ENCODE measurements around the gene CPEB3.

CPEB3 gene

GRCh38 chr10:92303096-92303495 is 12.2 kb upstream of the CPEB3 start:
- H3K4me3 ChIP-seq (ENCODE audit: low read length): no peak overlapping the region
- H3K36me3 ChIP-seq (ENCODE audit: insufficient read depth, low read length): peaks cover 4% of the 10 kb centered on the region; the same call in 1 of the 2 replicates
- no peak overlapping the region for H3K9ac ChIP-seq (ENCODE audit: low read depth, low read length)

GRCh38 chr10:92298487-92298886 is 7.6 kb upstream of the CPEB3 start:
- Histone ChIP-seq H3K9ac (ENCODE audit: low read depth, low read length) (no peak overlapping the region), H3K27ac (ENCODE audit: low read depth, low read length) (no peak overlapping the region), H3K4me1 (ENCODE audit: insufficient read depth, low read length) (peaks cover 10% of the 10 kb centered on the region), H3K27me3 (ENCODE audit: insufficient read depth, low read length) (no peaks in the 10 kb centered on the region), H3K36me3 (ENCODE audit: insufficient read depth, low read length) (peaks cover 30% of the 10 kb centered on the region), H3K4me3 (ENCODE audit: low read length) (no peak overlapping the region), H3K9me3 (ENCODE audit: insufficient read depth, low read depth, low read length) (no peaks in the 10 kb centered on the region)
- 93% methylated on average over 6 of the region's 6 CpGs for WGBS

More at GRCh38 chr10:92303096-92303495, 12.2 kb upstream of the CPEB3 start:
- no peaks in the 10 kb centered on the region for H3K27me3 ChIP-seq (ENCODE audit: insufficient read depth, low read length)
- H3K4me1 ChIP-seq (ENCODE audit: insufficient read depth, low read length): peaks cover 33% of the 10 kb centered on the region
- no peaks in the 10 kb centered on the region for H3K9me3 ChIP-seq (ENCODE audit: insufficient read depth, low read depth, low read length)
- H3K27ac ChIP-seq (ENCODE audit: low read depth, low read length): no peak overlapping the region

- 0 out of 2 replicates have a peak, but pooled peaks cover 3% of the 10 kb centered on the region for H3K4me1 ChIP-seq (ENCODE audit: insufficient read depth, low read length)
- peaks cover 32% of the 10 kb centered on the region for H3K36me3 ChIP-seq (ENCODE audit: insufficient read depth, low read length)
- no peak overlapping the region for H3K27ac ChIP-seq (ENCODE audit: low read depth, low read length)
- H3K27me3 ChIP-seq (ENCODE audit: insufficient read depth, low read length): no peaks in the 10 kb centered on the region
- H3K9me3 ChIP-seq (ENCODE audit: insufficient read depth, low read depth, low read length): no peaks in the 10 kb centered on the region
- peak overlapping the region; percentile 96; the same call in 1 of the 2 replicates for H3K9ac ChIP-seq (ENCODE audit: low read depth, low read length)
- H3K4me3 ChIP-seq (ENCODE audit: low read length): peak overlapping the region; percentile 99
- 2% methylated on average over 14 of the region's 17 CpGs for WGBS
Observed at GRCh38 chr10:92291921-92292845, 1.3 kb upstream of the CPEB3 start.

GRCh38 chr10:92291616-92291865 is 663 bp upstream of the CPEB3 start:
- no peaks in the 10 kb centered on the region for H3K9me3 ChIP-seq (ENCODE audit: insufficient read depth, low read depth, low read length)
- H3K36me3 ChIP-seq (ENCODE audit: insufficient read depth, low read length): peaks cover 28% of the 10 kb centered on the region
- H3K4me3 ChIP-seq (ENCODE audit: low read length): peak overlapping the region; percentile 99
- H3K4me1 ChIP-seq (ENCODE audit: insufficient read depth, low read length): 0 out of 2 replicates have a peak, but pooled peaks cover 3% of the 10 kb centered on the region
- 0% methylated on average over 10 of the region's 10 CpGs for WGBS
- H3K27me3 ChIP-seq (ENCODE audit: insufficient read depth, low read length): no peaks in the 10 kb centered on the region
- H3K27ac ChIP-seq (ENCODE audit: low read depth, low read length): peak overlapping the region; percentile 87
- H3K9ac ChIP-seq (ENCODE audit: low read depth, low read length): peak overlapping the region; percentile 96

- Histone ChIP-seq H3K4me1 (ENCODE audit: insufficient read depth, low read length) (0 out of 2 replicates have a peak, but pooled peaks cover 3% of the 10 kb centered on the region), H3K27me3 (ENCODE audit: insufficient read depth, low read length) (no peaks in the 10 kb centered on the region), H3K9ac (ENCODE audit: low read depth, low read length) (peak overlapping the region; percentile 72), H3K27ac (ENCODE audit: low read depth, low read length) (peak overlapping the region; percentile 64; the same call in 1 of the 2 replicates), H3K36me3 (ENCODE audit: insufficient read depth, low read length) (peaks cover 22% of the 10 kb centered on the region), H3K9me3 (ENCODE audit: insufficient read depth, low read depth, low read length) (no peaks in the 10 kb centered on the region), H3K4me3 (ENCODE audit: low read length) (peak overlapping the region; percentile 99)
- under 1% methylated on average over 33 of the region's 33 CpGs for WGBS
Observed at GRCh38 chr10:92290076-92290836, 622 bp downstream of the CPEB3 start.

- Histone ChIP-seq H3K27me3 (ENCODE audit: insufficient read depth, low read length) (no peaks in the 10 kb centered on the region), H3K4me1 (ENCODE audit: insufficient read depth, low read length) (no peaks in the 10 kb centered on the region), H3K27ac (ENCODE audit: low read depth, low read length) (no peak overlapping the region), H3K4me3 (ENCODE audit: low read length) (no peak overlapping the region), H3K9me3 (ENCODE audit: insufficient read depth, low read depth, low read length) (no peaks in the 10 kb centered on the region), H3K9ac (ENCODE audit: low read depth, low read length) (no peak overlapping the region), H3K36me3 (ENCODE audit: insufficient read depth, low read length) (no peaks in the 10 kb centered on the region)
- 93% methylated on average over 10 of the region's 10 CpGs for WGBS
Observed at GRCh38 chr10:92284112-92284704, 6.7 kb downstream of the CPEB3 start.

GRCh38 chr10:92278996-92279696 is 11.7 kb downstream of the CPEB3 start:
- Histone ChIP-seq H3K4me3 (ENCODE audit: low read length) (no peak overlapping the region), H3K27ac (ENCODE audit: low read depth, low read length) (no peak overlapping the region), H3K4me1 (ENCODE audit: insufficient read depth, low read length) (no peaks in the 10 kb centered on the region), H3K36me3 (ENCODE audit: insufficient read depth, low read length) (no peaks in the 10 kb centered on the region), H3K9ac (ENCODE audit: low read depth, low read length) (no peak overlapping the region), H3K9me3 (ENCODE audit: insufficient read depth, low read depth, low read length) (no peaks in the 10 kb centered on the region), H3K27me3 (ENCODE audit: insufficient read depth, low read length) (no peaks in the 10 kb centered on the region)
- WGBS: 93% methylated on average over 4 of the region's 4 CpGs

- Histone ChIP-seq H3K27me3 (ENCODE audit: insufficient read depth, low read length) (no peaks in the 10 kb centered on the region), H3K4me3 (ENCODE audit: low read length) (no peak overlapping the region), H3K36me3 (ENCODE audit: insufficient read depth, low read length) (no peaks in the 10 kb centered on the region), H3K9ac (ENCODE audit: low read depth, low read length) (no peak overlapping the region), H3K9me3 (ENCODE audit: insufficient read depth, low read depth, low read length) (no peaks in the 10 kb centered on the region), H3K27ac (ENCODE audit: low read depth, low read length) (no peak overlapping the region), H3K4me1 (ENCODE audit: insufficient read depth, low read length) (no peaks in the 10 kb centered on the region)
- 93% methylated on average over 3 of the region's 3 CpGs for WGBS
Observed at GRCh38 chr10:92274071-92274470, 16.8 kb downstream of the CPEB3 start.

GRCh38 chr10:92268748-92269147 is 22.1 kb downstream of the CPEB3 start:
- no peaks in the 10 kb centered on the region for H3K27me3 ChIP-seq (ENCODE audit: insufficient read depth, low read length)
- no peaks in the 10 kb centered on the region for H3K4me1 ChIP-seq (ENCODE audit: insufficient read depth, low read length)
- WGBS: 93% methylated on average over 2 of the region's 2 CpGs
- H3K27ac ChIP-seq (ENCODE audit: low read depth, low read length): no peak overlapping the region
- H3K36me3 ChIP-seq (ENCODE audit: insufficient read depth, low read length): no peaks in the 10 kb centered on the region
- no peak overlapping the region for H3K9ac ChIP-seq (ENCODE audit: low read depth, low read length)
- no peak overlapping the region for H3K4me3 ChIP-seq (ENCODE audit: low read length)
- H3K9me3 ChIP-seq (ENCODE audit: insufficient read depth, low read depth, low read length): no peaks in the 10 kb centered on the region

GRCh38 chr10:92267343-92267742 is 23.5 kb downstream of the CPEB3 start:
- Histone ChIP-seq H3K4me1 (ENCODE audit: insufficient read depth, low read length) (no peaks in the 10 kb centered on the region), H3K36me3 (ENCODE audit: insufficient read depth, low read length) (no peaks in the 10 kb centered on the region)

More at GRCh38 chr10:92267343-92267742, 23.5 kb downstream of the CPEB3 start:
- Histone ChIP-seq H3K9ac (ENCODE audit: low read depth, low read length) (no peak overlapping the region), H3K27me3 (ENCODE audit: insufficient read depth, low read length) (no peaks in the 10 kb centered on the region), H3K27ac (ENCODE audit: low read depth, low read length) (no peak overlapping the region), H3K9me3 (ENCODE audit: insufficient read depth, low read depth, low read length) (no peaks in the 10 kb centered on the region), H3K4me3 (ENCODE audit: low read length) (no peak overlapping the region)

All from HUES64 (cell line).